HuH-7 (cell line): ENCODE results near the gene HEG1.
A peak's percentile ranks its signal among the peaks of the same experiment; 100 is the strongest.
"Not testable (repeated sequence)": the region's sequence is repeated elsewhere in the genome, so short reads cannot be mapped to it uniquely, and the experiment has no call there.

Experiments used
- DNase-seq: peaks from one replicate; pipeline ENCODE4 v3.0.0; 2011; ENCODE audit warnings: low spot score

Gene HEG1, protein sequence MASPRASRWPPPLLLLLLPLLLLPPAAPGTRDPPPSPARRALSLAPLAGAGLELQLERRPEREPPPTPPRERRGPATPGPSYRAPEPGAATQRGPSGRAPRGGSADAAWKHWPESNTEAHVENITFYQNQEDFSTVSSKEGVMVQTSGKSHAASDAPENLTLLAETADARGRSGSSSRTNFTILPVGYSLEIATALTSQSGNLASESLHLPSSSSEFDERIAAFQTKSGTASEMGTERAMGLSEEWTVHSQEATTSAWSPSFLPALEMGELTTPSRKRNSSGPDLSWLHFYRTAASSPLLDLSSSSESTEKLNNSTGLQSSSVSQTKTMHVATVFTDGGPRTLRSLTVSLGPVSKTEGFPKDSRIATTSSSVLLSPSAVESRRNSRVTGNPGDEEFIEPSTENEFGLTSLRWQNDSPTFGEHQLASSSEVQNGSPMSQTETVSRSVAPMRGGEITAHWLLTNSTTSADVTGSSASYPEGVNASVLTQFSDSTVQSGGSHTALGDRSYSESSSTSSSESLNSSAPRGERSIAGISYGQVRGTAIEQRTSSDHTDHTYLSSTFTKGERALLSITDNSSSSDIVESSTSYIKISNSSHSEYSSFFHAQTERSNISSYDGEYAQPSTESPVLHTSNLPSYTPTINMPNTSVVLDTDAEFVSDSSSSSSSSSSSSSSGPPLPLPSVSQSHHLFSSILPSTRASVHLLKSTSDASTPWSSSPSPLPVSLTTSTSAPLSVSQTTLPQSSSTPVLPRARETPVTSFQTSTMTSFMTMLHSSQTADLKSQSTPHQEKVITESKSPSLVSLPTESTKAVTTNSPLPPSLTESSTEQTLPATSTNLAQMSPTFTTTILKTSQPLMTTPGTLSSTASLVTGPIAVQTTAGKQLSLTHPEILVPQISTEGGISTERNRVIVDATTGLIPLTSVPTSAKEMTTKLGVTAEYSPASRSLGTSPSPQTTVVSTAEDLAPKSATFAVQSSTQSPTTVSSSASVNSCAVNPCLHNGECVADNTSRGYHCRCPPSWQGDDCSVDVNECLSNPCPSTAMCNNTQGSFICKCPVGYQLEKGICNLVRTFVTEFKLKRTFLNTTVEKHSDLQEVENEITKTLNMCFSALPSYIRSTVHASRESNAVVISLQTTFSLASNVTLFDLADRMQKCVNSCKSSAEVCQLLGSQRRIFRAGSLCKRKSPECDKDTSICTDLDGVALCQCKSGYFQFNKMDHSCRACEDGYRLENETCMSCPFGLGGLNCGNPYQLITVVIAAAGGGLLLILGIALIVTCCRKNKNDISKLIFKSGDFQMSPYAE (N-terminal part only)

DNA sequence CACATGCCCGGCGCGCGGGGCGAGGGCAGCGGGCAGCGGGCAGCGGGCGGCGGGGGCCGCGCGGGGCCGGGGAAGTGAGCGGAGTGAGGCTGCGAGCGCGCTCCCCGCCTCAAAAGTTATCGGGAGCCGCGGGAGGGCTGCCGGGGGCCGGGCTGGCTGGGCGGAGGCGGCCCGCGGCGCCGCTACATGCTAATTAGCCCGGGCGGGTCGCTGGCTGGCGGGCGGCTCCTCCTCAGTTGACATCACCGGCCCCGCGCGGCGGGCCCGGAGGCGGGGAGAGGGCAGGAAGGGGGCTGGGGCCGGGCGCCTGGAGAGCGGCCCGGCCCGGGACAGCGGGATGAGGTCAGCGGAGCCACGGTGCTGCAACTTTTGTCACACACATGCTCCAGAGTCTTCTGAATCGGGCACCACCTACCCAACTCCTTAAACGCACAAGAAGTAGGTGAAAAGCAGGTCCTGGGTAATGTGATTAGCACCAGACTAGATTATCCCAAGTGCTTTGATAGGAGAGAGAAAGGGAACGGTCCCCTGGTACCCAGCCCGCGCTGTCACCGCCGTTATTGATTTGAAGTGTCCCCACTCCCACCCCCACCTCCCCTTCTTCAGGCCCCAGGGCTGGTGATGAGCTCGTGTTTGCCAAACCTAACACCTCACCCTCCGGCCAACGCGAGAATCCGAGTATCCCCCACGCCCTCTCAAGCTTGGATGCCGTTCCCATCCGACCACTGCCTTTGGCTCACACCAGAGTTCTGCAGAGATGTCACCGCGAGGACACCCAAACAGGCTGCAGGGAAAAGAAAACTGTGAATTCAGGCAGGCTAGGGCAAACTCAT is at the start of gene HEG1:
TSS of gene HEG1 (minus strand) at position 85 of the 833 bp plus-strand sequence. CDS start 107 bp downstream, outside the sequence.
- peak; percentile 92 for DNase-seq

DNA sequence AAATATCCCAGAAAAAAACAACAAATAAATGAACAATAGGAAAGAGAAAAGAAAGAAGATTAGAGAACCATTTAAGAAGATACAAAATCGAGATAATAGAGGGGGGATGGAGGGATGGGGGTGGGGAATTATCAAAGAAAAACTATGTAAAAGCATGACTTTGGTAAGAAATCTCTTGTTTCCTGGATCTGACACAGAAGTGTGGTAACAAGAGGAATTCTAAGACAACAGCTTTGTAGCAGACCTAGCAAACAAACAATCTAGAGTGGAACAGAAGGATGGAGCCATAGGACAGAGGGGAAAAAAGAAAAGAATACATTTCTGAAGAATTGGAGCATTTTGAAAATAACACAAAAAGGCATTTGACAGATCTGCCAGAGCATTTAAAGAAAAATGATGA is 49.3 kb upstream of the HEG1 start:
- DNase-seq, result no peak

DNA sequence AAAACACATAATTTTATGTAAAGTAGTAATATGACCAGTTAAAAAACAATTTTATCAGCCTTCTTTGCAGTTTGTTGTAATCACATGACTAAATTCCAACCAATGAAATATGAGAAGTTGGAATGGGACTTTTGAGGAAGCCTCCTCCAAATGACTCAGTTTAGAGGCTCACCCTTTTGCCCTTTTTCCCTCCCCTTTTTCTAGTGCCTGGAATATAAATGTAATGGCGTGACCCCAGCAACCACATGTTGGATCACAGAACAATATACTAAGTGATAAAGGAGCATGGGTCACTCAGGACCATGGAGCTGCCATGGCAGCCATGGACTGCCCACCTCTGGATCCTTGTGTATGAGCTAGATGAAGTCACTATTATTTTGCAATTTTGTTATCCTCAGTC is 48.8 kb upstream of the HEG1 start:
- DNase-seq, result no peak

DNA sequence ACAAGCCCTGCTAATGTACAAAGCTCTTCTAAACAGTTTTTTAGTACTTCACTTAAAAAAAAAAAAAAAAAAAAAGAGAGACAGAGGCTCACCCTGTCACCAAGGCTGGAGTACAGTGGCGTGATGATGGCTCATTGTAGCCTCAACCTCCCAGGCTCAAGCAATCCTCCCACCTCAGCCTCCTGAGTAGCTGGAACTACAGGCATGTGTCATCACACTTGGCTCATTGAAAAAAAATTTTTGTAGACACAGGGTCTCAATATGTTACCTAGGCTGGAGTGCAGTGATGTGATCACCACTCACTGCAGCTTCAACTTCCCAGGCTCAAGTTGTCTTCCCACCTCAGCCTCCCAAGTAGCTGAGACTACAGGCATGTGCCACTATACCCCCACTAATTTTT is 47.6 kb upstream of the HEG1 start:
- no peak for DNase-seq

DNA sequence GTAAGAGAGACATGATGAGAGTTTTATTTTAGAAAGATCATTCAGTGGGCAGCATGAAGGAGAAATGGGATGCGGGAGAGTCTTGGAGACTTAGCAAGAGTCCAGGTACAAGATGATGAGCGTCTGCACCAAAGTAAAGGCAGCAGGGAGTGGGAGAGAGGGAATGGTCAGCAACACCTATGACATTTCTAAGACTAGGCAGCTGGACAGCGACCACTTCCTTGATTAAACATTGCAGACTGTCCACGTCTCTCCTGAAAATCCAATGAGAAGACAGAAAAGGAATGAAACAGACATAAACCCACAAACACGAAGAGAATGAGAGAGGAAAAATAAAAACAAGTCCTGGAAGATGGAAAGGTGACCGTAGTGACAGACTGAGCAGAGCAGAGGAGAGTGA is 46.7 kb upstream of the HEG1 start:
- no peak for DNase-seq

DNA sequence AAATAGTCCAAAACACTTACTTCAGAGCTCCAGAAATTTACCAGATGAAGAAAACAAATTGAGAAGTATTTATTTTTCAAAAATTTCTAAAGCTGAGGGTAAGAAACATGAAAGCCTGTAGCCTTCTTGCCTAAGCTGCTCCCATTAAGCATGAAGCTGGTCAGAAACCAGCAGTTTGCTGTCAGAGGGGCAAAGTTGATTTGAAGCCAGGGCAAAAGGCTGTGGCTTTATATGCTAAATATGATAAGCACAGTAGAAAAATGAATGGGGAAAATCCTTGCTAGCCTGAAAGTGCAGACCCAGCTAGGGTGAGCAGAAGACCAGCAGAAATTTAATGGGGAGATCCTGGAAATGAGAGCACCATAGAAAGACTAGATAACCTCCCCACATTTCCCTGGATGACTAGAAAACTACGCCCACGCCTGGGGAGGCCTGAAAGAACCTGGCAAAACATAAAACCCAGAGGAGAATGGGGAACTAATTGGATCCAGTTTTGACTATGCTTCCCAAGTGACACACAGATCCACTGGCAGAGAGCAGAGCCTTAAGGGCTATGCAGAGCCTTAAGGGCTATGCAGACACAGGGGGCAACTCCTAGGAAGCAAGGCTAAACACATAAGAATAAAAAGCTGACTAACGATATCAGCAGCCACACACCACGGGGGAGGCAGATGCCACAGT is 43.0 kb upstream of the HEG1 start:
- no peak for DNase-seq

DNA sequence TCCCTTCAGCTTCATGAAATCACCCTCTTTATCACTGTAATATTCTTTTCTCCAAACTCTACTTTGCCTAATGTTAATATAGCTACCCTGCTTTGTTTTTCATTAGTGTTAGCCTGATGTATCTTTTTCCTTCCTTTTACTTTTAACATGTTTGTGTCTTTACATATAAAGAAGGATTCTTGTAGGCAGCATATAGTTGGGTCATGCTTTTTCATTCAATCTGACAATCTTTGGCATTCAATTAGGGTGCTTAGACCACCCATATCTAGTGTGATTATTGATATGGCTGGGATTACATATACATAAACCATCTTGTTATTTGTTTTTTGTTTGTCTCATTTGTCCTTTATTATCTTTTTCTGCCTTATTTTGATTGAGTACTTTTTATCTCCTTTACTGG is 34.9 kb upstream of the HEG1 start:
- DNase-seq, result no peak

DNA sequence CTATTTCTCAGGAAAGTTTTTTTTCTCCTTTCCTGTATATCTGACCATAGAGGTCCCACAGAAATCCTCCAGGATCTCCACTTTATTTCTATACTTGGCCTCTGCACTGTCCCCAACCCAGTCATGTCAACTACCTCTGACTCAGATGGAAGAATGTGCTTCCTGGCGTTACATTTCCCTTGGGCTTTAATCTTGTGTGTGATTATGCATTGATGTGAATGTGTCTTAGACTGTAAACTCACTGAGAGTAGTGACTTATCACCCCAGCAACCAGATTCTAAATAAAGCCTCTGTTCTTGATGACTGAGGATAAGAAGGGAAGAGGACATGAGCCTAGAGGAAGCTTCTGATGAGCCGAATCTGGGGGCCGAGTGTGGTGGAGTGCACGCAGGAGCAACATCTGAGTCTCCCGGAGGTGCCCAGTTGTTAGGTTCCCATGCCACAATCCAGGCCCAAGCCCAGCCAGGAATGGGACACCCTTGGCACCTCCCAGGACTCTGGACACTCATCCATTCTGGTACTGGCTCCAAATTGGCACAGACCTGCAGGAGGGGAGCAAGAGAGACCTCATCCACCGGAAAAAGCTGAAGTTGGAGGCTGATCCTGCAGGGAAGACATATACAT is 32.1 kb upstream of the HEG1 start:
- no peak for DNase-seq

DNA sequence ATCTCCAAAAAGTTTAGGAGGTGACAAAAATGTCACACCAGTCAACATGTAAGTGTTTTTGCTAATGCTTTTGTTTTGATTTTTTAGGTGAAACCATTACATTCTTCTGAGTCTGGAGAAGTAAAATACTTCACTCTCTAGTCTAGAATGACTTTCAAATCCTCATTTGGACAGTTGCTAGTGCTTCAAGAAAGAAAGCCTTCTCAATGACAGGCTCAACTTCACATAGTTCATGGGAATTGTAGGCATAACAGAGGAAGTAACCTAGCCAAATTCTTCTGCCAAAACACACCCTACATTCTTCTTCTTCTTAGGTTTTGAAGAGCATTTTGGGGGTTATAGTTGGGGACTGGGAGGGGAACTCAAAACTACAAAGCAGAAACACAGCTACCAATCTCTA is 29.4 kb upstream of the HEG1 start:
- no peak for DNase-seq

DNA sequence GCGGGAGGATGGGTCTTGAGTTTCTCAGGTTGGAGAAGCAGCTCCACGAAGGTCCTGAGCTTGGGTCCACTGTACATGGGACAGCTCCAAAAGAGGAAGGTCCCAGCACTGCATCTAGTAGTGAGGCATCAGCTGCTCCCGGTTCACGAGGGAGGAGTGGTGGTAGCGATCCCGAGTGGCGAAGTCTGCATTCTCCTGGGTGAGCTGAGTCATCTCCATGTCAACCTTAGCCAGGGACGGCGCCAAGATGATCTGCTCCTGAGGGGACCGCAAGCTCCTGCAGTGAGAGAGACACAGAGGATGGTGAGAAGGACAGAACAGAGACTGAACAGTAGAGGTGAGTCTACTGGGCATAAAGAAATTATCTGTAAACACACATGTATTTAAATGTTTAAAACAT is 28.0 kb upstream of the HEG1 start:
- no peak for DNase-seq

DNA sequence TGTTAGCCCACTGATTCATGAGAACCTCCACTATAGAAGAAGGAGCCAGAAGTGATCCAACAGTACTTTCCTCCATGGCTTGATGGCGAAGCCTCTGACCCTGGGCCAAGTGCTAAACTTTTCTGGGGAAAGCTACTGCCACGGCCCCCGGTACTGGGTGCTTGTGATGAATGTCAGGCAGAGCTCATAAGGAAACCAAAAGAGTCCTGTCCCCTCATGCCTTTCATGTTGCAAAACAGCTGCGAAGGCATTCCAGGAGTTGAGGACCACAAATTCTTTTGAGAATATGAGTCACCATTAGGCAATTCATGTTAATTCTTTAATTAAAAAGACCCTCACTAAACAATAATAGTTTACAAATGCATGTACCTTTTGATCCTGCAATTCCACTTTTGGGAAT is 26.5 kb upstream of the HEG1 start:
- not testable (repeated sequence) for DNase-seq

DNA sequence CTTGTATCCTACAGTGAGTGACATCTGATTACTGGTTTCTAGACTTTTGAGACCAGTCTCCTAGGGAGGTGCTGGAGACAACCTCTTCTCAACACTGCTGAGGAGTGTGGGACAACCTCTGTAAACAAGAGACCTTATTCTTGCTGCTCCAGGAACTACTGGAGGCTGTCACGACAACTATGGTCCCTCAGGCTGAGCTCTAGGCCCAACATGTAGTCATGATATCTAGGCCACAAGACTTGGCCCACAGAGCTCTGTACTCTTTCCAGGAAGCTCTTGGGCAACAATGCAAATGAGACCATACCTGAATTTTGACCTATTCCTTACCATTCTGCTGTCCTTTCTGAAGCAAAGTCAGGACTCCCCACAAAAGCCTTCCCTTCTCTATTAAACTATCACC is 24.3 kb upstream of the HEG1 start:
- DNase-seq, result no peak

DNA sequence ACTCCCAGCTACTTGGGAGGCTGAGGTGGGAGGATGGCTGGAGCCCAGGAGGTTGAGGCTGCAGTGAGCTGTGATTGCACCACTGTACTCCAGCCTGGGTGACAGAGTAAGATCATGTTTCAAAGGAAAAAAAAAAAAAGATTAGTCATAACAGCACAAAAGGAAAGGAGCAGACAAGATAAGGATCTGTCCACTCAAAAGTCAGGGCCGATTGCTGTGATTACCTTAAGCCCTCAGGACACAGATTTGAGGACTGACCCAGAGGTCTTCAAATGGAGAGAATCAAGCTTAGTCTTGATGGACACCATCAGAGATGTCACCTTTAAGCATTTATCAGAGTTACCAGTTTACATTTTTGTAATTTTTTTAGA is 23.9 kb upstream of the HEG1 start:
- no peak for DNase-seq

DNA sequence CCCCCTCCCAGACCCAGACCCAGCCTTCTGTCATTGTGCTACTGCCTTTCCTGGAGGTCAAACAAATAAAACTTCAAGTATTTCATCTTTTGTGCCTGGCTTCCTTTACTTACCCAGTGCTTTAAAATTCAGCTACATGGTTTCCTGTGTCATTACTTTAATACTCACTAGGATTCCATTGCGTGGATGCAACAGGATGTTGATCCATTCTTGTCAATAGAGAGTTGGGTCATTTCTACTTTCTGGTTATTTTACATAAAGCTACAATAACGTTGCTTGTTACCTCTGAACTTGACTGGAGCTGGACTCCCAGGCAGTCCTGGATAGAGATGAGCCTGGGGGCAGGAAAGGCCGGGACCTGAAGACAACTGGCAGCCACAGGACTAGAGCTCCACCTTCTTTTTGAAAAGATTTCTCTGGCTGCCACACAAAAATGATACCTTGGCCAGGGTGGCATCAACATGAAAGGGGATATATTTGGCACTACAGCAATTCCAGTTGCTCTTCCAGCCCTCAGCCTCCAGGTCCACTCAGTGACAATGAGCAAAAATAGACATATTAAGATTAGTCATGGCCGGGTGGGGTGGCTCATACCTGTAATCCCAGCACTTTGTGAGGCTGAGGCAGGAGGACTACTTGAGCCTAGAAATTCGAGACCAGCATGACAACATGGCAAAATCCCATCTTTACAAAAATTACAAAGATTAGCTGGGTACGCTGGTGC is 23.3 kb upstream of the HEG1 start:
- DNase-seq, result no peak

DNA sequence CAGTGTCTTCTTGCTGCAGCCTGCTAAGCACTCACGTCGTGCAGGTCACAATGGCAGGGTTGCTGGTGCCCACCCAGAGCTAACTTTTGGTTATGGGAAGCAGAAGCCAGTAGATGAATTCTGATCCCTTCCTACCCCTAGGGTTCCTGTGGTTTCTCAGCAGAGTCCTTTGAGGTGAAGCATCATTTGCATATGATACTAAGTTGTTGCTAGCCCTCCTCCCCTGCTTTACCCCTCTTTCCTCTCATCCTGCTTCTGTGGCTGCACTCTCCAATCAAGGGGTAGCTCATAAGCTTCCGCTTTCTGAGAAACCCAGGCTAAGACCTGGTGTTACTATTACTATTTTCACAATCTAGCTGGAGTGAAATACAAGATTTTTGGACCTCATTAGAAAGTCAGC is 22.1 kb upstream of the HEG1 start:
- DNase-seq, result no peak

DNA sequence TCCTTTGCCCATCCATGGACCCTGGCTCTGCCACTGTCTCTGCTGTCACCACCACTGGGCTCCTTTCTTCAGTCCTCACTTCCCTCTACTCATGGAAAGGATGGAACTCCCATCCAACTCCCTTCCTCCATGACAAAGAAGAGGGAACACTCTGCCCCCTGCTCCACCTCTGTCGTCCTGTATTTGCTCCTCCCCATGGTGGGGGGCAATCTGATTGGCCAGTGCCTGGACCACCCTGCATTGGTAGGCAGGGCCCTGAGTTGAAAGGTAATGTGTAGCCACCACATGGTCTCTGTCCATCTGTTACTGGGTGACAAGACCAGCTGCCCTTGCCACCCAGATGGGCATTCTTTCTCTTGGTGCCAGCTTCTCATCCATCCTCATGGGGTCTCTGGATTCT is 20.7 kb upstream of the HEG1 start:
- DNase-seq, result no peak

DNA sequence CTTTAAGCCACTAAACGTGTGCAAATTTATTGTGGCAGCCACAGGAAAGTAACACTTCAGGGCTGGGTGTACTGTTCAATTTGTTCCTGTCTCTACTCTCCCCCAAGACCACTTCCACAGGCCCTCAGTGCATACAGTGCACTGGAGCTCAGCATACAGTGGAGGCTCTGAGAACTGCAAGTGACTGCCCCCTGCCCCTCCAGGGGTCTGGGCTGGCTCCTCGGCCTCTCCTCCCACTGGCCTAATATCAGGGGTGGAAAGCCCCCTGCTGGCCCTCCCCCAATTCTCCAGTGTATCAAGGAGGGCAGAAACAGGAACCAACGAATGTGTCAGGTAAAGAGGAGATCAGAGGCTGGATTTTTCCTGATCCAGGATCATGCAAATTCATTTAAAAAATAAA is 19.9 kb upstream of the HEG1 start:
- DNase-seq, result no peak

DNA sequence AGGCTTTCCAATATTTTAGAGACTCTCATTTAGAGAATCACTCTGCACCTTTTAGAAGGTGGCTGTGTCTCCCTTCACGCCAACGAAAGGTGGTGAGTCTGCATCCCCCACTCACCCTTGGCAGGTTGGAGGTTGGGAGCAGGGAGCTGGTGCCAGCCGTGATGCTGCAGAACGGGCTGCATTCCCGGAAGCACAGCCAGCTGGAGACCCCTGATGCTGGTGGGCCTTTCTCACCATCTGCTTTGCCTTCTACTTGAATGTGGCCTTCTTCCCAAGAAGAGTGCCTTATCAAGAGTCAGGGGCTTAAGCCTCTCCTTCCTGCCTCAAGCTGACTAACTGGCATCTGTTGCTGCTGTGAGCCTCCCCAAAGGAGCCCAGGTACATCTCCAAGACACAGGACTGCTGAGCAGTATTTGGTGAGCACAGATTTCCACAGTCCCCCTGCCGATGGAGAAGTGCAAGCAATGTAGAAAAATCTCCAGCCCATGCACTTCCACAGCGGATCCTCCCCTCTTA is 17.7 kb upstream of the HEG1 start:
- no peak for DNase-seq

DNA sequence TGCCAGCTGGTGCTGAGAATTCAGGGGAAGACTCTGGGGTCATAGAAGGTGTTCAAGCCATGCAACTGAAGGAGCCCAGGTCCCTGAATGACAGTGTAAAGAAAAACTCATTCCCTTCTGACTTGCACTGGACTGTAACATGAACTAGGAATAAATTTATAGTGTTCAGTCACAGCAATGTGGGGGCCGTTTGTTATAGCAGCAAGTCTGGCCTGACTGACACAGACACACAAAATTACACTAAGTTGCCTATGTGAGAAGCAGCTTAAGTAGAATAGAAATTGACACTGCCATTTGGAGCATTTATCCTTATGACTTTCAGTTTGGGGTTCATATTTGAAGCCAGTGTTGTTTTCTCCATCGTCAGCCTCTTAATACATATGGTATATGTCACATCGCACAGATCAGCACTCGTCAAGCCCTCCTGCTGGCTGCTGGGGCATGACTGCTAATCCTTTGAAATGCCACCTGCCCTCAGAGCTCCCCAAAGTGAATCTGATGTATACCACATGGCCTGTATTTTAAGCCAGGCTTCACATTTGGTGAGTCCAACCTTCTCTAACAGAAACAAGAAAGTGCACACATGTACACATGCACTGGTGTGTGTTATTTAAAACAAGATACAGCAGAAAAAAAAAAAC is 17.1 kb upstream of the HEG1 start:
- no peak for DNase-seq
